NOMO-1 treated with dmso at 0.1 percent for 144 hours (cell line): ENCODE measurements around the gene HS6ST3.
A peak's percentile ranks its signal among the peaks of the same experiment; 100 is the strongest.

Source experiments
- DNase-seq: peaks from one replicate; lab custom pipeline; 2025; ENCODE audit not compliant: unreplicated experiment; lab: John Stamatoyannopoulos, UW

The HS6ST3 gene

GRCh38 chr13:96700657-96701056 is 610.8 kb downstream of the HS6ST3 start:
- DNase-seq = no peak

GRCh38 chr13:96707146-96707545 is 617.2 kb downstream of the HS6ST3 start:
- no peak for DNase-seq

GRCh38 chr13:96710166-96710862 is 620.4 kb downstream of the HS6ST3 start:
- no peak for DNase-seq

GRCh38 chr13:96720446-96720845 is 630.5 kb downstream of the HS6ST3 start:
- no peak for DNase-seq

- no peak for DNase-seq
Observed at GRCh38 chr13:96726651-96727050, 636.7 kb downstream of the HS6ST3 start.

- no peak for DNase-seq
Observed at GRCh38 chr13:96728463-96728862, 638.6 kb downstream of the HS6ST3 start.

GRCh38 chr13:96730676-96731075 is 640.8 kb downstream of the HS6ST3 start:
- no peak for DNase-seq

GRCh38 chr13:96734499-96734898 is 644.6 kb downstream of the HS6ST3 start:
- no peak for DNase-seq

GRCh38 chr13:96741779-96742178 is 651.9 kb downstream of the HS6ST3 start:
- DNase-seq = no peak

GRCh38 chr13:96743296-96744089 is 653.6 kb downstream of the HS6ST3 start:
- DNase-seq = no peak

GRCh38 chr13:96744367-96745331 is 654.7 kb downstream of the HS6ST3 start:
- no peak for DNase-seq

GRCh38 chr13:96746886-96747285 is 657.0 kb downstream of the HS6ST3 start:
- DNase-seq = no peak

- DNase-seq = no peak
Observed at GRCh38 chr13:96749825-96750224, 659.9 kb downstream of the HS6ST3 start.

- DNase-seq = no peak
Observed at GRCh38 chr13:96751089-96751488, 661.2 kb downstream of the HS6ST3 start.

- no peak for DNase-seq
Observed at GRCh38 chr13:96762876-96763275, 673.0 kb downstream of the HS6ST3 start.

GRCh38 chr13:96766306-96766705 is 676.4 kb downstream of the HS6ST3 start:
- DNase-seq = no peak

- DNase-seq = no peak
Observed at GRCh38 chr13:96768524-96768923, 678.6 kb downstream of the HS6ST3 start.

- no peak for DNase-seq
Observed at GRCh38 chr13:96769874-96770273, 680.0 kb downstream of the HS6ST3 start.

GRCh38 chr13:96771486-96772367 is 681.8 kb downstream of the HS6ST3 start:
- DNase-seq = peak; percentile 23

- DNase-seq = no peak
Observed at GRCh38 chr13:96772426-96772825, 682.5 kb downstream of the HS6ST3 start.
